ENCODE measurements around the gene RICTOR. TPM values are rescaled to one million over a fixed set of nuclear protein-coding genes. Genes with fewer than 3 reads are reported as not detected.

The RICTOR gene
- total RNA-seq, 1 experiment from 2014 or later: 22.4 TPM

- POLR2A ChIA-PET: no interaction called here
- Mint-ChIP-seq H3K4me1 (no peaks in the 10 kb centered on the region), H3K9me3 (no peaks in the 10 kb centered on the region), H3K27ac (no peak overlapping the region), H3K4me3 (no peak overlapping the region), H3K36me3 (no peaks in the 10 kb centered on the region), H3K27me3 (ENCODE audit: low read depth) (no peaks in the 10 kb centered on the region)
- no peak for ATAC-seq
- DNase-seq (ENCODE audit: low spot score): no peak
- CTCF ChIA-PET: interaction anchor here (1.8 kb wide), 1 partner anchor 23 kb away, joined by 5 read pairs; no protein-coding TSS in a partner anchor
- no peak for TF ChIP-seq NFATC4 (CRISPR knock-in tag; IDR thresholded peaks at IDR 0.05)
- no peak for TF ChIP-seq ZSCAN18 (CRISPR knock-in tag; IDR thresholded peaks at IDR 0.05)
- no peak for TF ChIP-seq USF1 (CRISPR knock-in tag; IDR thresholded peaks at IDR 0.05)
- TF ChIP-seq SMAD4 (CRISPR knock-in tag; IDR thresholded peaks at IDR 0.05): no peak
- TF ChIP-seq, protein P1, sequence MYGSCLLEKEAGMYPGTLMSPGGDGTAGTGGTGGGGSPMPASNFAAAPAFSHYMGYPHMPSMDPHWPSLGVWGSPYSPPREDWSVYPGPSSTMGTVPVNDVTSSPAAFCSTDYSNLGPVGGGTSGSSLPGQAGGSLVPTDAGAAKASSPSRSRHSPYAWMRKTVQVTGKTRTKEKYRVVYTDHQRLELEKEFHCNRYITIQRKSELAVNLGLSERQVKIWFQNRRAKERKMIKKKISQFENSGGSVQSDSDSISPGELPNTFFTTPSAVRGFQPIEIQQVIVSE (CRISPR knock-in tag; IDR thresholded peaks at IDR 0.05; ENCODE audit: borderline replicate concordance): no peak
Observed at GRCh38 chr5:39104221-39104620, 30.0 kb upstream of the RICTOR start.

GRCh38 chr5:39102684-39103155 lies 28.5 kb upstream of the RICTOR start:
- Mint-ChIP-seq H3K9me3 (no peaks in the 10 kb centered on the region), H3K4me3 (no peak overlapping the region), H3K36me3 (no peaks in the 10 kb centered on the region), H3K27ac (no peak overlapping the region; the same call in 1 of the 2 replicates), H3K27me3 (ENCODE audit: low read depth) (no peaks in the 10 kb centered on the region), H3K4me1 (no peaks in the 10 kb centered on the region)
- ATAC-seq: no peak
- ChIA-PET CTCF (no interaction called here), POLR2A (no interaction called here)
- no peak for DNase-seq (ENCODE audit: low spot score)
- TF ChIP-seq GABPB1 (CRISPR knock-in tag; IDR thresholded peaks at IDR 0.05): peak; percentile 95
- TF ChIP-seq ZNF121 (CRISPR knock-in tag; IDR thresholded peaks at IDR 0.05): no peak

DNA sequence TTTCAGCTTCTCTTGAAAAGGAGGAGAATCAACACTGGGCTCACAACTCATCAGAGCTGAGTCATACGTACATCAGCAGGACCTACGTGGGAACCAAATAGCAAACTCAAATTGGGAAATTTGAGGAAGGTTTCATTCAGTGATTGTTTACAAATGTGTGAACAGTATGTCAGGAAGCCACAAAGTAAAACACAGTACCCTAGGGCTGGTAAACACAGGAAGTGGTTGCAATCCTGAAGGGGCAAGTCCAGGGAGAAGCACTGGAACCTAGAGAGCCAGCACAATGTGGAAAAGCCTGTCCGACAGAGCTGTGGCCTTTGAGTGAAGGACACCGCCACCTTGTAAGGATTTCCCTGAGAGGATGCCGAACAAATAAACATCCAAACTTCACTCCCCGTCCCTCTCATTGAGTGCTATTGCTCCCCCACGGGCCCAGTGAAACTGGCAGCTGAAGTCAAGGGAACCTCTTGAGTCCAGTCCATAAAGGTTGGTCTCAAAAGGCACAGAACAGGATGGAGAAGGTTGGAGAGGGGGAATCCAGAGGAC lies 26.7 kb upstream of the RICTOR start:
- peak; percentile 80 for TF ChIP-seq GABPB1 (CRISPR knock-in tag; IDR thresholded peaks at IDR 0.05)
- TF ChIP-seq RELA (CRISPR knock-in tag; IDR thresholded peaks at IDR 0.05; ENCODE audit: borderline replicate concordance): no peak
- CTCF ChIA-PET: interaction anchor here (1.0 kb wide), 1 partner anchor 20 kb away, joined by 4 read pairs; no protein-coding TSS in a partner anchor
- no peak overlapping the region for H3K27ac Mint-ChIP-seq

GRCh38 chr5:39100301-39100850 lies 26.2 kb upstream of the RICTOR start:
- Mint-ChIP-seq H3K27me3 (ENCODE audit: low read depth) (no peaks in the 10 kb centered on the region), H3K27ac (no peak overlapping the region), H3K36me3 (no peaks in the 10 kb centered on the region), H3K9me3 (no peaks in the 10 kb centered on the region), H3K4me1 (no peaks in the 10 kb centered on the region), H3K4me3 (no peak overlapping the region)
- DNase-seq (ENCODE audit: low spot score) (no peak), ATAC-seq (no peak)
- ChIA-PET CTCF (interaction anchor here (1.0 kb wide), 1 partner anchor 19 kb away, joined by 4 read pairs; no protein-coding TSS in a partner anchor), POLR2A (no interaction called here)
- TF ChIP-seq, protein P2, sequence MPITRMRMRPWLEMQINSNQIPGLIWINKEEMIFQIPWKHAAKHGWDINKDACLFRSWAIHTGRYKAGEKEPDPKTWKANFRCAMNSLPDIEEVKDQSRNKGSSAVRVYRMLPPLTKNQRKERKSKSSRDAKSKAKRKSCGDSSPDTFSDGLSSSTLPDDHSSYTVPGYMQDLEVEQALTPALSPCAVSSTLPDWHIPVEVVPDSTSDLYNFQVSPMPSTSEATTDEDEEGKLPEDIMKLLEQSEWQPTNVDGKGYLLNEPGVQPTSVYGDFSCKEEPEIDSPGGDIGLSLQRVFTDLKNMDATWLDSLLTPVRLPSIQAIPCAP (CRISPR knock-in tag; IDR thresholded peaks at IDR 0.05): no peak
- no peak for TF ChIP-seq NR3C1 (CRISPR knock-in tag; conservative IDR thresholded peaks at IDR 0.05; ENCODE audit: low read depth)
- TF ChIP-seq, protein P3, sequence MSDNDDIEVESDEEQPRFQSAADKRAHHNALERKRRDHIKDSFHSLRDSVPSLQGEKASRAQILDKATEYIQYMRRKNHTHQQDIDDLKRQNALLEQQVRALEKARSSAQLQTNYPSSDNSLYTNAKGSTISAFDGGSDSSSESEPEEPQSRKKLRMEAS (CRISPR knock-in tag; IDR thresholded peaks at IDR 0.05): no peak
- TF ChIP-seq ZNF232 (CRISPR knock-in tag; IDR thresholded peaks at IDR 0.05): no peak
- TF ChIP-seq CREB1 (CRISPR knock-in tag; IDR thresholded peaks at IDR 0.05): no peak
- no peak for TF ChIP-seq SP1 (CRISPR knock-in tag; conservative IDR thresholded peaks at IDR 0.05)
- no peak for TF ChIP-seq GTF2I (CRISPR knock-in tag; conservative IDR thresholded peaks at IDR 0.05)
- TF ChIP-seq ZNF138 (CRISPR knock-in tag; conservative IDR thresholded peaks at IDR 0.05): no peak
- no peak for TF ChIP-seq ZNF512 (CRISPR knock-in tag; IDR thresholded peaks at IDR 0.05; ENCODE audit: borderline replicate concordance)
- no peak for TF ChIP-seq MYBL2 (CRISPR knock-in tag; IDR thresholded peaks at IDR 0.05)
- TF ChIP-seq NFYB (CRISPR knock-in tag; conservative IDR thresholded peaks at IDR 0.05; ENCODE audit: low read depth): no peak
- TF ChIP-seq ELF4 (CRISPR knock-in tag; IDR thresholded peaks at IDR 0.05; ENCODE audit: low read depth): no peak
- TF ChIP-seq, protein P4, sequence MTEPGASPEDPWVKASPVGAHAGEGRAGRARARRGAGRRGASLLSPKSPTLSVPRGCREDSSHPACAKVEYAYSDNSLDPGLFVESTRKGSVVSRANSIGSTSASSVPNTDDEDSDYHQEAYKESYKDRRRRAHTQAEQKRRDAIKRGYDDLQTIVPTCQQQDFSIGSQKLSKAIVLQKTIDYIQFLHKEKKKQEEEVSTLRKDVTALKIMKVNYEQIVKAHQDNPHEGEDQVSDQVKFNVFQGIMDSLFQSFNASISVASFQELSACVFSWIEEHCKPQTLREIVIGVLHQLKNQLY (CRISPR knock-in tag; IDR thresholded peaks at IDR 0.05): no peak
- TF ChIP-seq TCF7 (CRISPR knock-in tag; IDR thresholded peaks at IDR 0.05; ENCODE audit: low read depth): no peak
- no peak for TF ChIP-seq NR1H2 (CRISPR knock-in tag; IDR thresholded peaks at IDR 0.05)

More for the DNA sequence above, 26.7 kb upstream of the RICTOR start:
- Mint-ChIP-seq H3K27me3 (ENCODE audit: low read depth) (no peaks in the 10 kb centered on the region), H3K36me3 (no peaks in the 10 kb centered on the region), H3K4me3 (no peak overlapping the region), H3K4me1 (no peaks in the 10 kb centered on the region), H3K9me3 (no peaks in the 10 kb centered on the region)
- ATAC-seq: no peak
- DNase-seq (ENCODE audit: low spot score): no peak
- POLR2A ChIA-PET: no interaction called here
